HepG2 (cell line): Measurements from ENCODE around the gene SDK1.

Experiments used
- NFE2L2 ChIP-seq: fragments of 150-350 bp; IDR thresholded peaks from 2 replicates; pipeline ENCODE4 v1.6.1; 2014; ENCODE audit warnings: low read length
- NR2C2 ChIP-seq: sonication (generic); formaldehyde crosslinking; IDR thresholded peaks from 2 replicates; pipeline ENCODE4 v1.4.0; 2020; ENCODE audit warnings: missing genetic modification reagents, mild to moderate bottlenecking, moderate library complexity, borderline replicate concordance
- NR2F2 ChIP-seq: IDR thresholded peaks from 2 replicates; pipeline ENCODE4 v1.6.1; 2012; ENCODE audit warnings: low read depth, inconsistent platforms, borderline replicate concordance
- TF ChIP-seq, protein P1 (sequence below): sonication (generic); formaldehyde crosslinking; IDR thresholded peaks from 2 replicates; pipeline ENCODE4 v1.4.0; 2020; ENCODE audit warnings: missing genetic modification reagents, borderline replicate concordance
- TF ChIP-seq, protein P2 (sequence below): sonication (generic); formaldehyde crosslinking; IDR thresholded peaks from 2 replicates; pipeline ENCODE4 v1.8.0; 2022; ENCODE audit warnings: low read depth, missing genetic modification reagents

DNA sequence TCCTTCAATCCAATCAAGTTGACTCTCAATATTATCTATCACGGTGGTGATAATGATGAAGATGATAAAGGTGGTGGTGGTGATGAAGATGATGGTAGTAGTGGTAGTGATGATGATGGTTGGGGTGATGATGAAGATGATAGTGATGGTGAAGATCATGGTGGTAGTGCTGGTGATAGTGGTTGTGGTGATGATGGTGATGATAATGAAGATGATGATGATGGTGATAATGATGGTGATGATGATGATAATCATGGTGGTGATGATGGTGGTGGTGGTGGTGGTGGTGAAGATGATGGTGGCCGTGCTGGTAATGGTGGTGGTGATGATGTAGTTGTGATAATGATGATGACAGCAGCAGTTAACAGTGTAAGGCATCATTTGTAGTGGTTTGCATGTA, 29.8 kb upstream of the SDK1 start:
- TF ChIP-seq, protein P1, sequence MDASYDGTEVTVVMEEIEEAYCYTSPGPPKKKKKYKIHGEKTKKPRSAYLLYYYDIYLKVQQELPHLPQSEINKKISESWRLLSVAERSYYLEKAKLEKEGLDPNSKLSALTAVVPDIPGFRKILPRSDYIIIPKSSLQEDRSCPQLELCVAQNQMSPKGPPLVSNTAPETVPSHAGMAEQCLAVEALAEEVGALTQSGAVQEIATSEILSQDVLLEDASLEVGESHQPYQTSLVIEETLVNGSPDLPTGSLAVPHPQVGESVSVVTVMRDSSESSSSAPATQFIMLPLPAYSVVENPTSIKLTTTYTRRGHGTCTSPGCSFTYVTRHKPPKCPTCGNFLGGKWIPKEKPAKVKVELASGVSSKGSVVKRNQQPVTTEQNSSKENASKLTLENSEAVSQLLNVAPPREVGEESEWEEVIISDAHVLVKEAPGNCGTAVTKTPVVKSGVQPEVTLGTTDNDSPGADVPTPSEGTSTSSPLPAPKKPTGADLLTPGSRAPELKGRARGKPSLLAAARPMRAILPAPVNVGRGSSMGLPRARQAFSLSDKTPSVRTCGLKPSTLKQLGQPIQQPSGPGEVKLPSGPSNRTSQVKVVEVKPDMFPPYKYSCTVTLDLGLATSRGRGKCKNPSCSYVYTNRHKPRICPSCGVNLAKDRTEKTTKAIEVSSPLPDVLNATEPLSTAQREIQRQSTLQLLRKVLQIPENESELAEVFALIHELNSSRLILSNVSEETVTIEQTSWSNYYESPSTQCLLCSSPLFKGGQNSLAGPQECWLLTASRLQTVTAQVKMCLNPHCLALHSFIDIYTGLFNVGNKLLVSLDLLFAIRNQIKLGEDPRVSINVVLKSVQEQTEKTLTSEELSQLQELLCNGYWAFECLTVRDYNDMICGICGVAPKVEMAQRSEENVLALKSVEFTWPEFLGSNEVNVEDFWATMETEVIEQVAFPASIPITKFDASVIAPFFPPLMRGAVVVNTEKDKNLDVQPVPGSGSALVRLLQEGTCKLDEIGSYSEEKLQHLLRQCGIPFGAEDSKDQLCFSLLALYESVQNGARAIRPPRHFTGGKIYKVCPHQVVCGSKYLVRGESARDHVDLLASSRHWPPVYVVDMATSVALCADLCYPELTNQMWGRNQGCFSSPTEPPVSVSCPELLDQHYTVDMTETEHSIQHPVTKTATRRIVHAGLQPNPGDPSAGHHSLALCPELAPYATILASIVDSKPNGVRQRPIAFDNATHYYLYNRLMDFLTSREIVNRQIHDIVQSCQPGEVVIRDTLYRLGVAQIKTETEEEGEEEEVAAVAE (CRISPR knock-in tag), result no peak
- TF ChIP-seq NR2C2 (CRISPR knock-in tag), result no peak
- TF ChIP-seq NFE2L2, result no peak
- TF ChIP-seq NR2F2, result no peak
- TF ChIP-seq, protein P2, sequence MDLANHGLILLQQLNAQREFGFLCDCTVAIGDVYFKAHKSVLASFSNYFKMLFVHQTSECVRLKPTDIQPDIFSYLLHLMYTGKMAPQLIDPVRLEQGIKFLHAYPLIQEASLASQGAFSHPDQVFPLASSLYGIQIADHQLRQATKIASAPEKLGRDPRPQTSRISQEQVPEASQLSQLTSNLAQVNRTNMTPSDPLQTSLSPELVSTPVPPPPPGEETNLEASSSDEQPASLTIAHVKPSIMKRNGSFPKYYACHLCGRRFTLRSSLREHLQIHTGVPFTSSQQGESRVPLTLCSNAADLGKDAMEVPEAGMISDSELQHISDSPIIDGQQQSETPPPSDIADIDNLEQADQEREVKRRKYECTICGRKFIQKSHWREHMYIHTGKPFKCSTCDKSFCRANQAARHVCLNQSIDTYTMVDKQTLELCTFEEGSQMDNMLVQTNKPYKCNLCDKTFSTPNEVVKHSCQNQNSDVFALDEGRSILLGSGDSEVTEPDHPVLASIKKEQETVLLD (CRISPR knock-in tag), result no peak
